ENCODE data around the gene ACOXL.
"Not testable (repeated sequence)": the region's sequence is repeated elsewhere in the genome, so short reads cannot be mapped to it uniquely, and the experiment has no call there.

The ACOXL gene

DNA sequence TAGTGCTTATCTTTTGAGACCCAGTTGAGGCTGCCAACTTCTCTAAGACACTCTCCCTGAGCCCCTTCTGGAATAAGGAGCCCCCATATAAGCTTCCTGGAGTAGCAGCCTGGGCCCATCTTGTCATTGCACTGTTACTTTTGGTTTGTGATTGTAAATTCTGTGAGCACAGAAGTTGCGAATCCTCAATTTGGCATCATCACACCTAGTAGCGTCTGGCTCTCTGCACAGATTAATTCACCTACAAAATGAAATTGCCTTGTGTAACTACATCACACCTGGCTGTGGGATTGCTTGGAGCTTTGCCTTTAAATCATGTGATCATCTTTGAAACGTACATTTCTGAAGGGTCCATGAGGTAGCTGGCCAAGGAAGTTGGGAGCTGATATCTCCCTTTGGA lies 195.2 kb downstream of the ACOXL start:
- no peak for DNase-seq (ENCODE audit: low read depth)

DNA sequence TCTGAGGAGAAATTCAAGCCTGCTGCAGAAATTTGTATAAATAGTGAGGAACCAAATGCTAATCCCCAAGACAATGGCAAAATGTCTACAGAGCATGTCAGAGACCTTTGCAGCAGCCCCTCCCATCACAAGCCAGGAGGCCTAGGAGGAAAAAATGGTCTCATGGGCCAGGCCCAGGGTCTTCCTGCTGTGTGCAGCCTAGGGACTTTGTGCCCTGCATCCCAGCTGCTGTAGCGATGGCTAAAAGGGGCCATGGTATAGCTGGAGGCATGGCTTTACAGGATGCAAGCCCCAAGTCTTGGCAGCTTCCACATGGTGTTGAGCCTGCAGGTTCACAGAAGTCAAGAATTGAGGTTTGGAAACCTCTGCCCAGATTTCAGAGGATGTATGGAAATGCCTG lies 197.2 kb downstream of the ACOXL start:
- DNase-seq (ENCODE audit: low read depth) = no peak

- no peak for DNase-seq (ENCODE audit: low read depth)
Measured at GRCh38 chr2:110931648-110932047, 199.3 kb downstream of the ACOXL start.

GRCh38 chr2:110933420-110933819 lies 201.0 kb downstream of the ACOXL start:
- DNase-seq (ENCODE audit: low read depth) = no peak

- DNase-seq (ENCODE audit: low read depth) = no peak
Measured at GRCh38 chr2:110934948-110935347, 202.6 kb downstream of the ACOXL start.

GRCh38 chr2:110940376-110940910 lies 208.1 kb downstream of the ACOXL start:
- DNase-seq (ENCODE audit: low read depth) = no peak

GRCh38 chr2:110941226-110941625 lies 208.9 kb downstream of the ACOXL start:
- no peak for DNase-seq (ENCODE audit: low read depth)

DNA sequence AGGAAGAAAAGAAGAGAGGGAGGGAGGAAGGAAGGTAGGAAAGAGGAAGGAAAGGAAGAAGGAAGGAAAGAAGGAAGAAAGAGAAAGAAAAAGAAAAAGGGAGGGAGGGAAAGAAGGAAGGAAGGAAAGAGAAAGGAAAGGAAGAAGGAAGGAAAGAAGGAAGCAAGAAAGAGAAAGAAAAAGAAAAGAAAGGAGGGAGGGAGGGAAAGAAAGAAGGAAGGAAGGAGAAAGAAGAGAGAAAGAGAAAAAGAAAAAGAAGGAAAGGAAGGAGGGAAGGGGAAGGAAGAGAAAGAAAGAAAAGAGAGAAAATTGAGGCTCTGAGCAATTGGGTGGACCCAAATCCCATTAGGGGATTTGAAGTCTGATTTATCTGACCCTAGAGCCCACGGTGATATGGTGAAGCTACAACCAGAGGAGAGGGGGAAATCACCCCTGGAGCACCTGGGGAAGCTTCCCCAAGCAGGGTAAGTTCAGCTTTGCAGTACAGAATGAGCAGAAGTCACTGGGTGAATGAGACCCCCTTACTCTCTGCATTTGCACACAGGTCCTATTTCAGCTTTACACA lies 210.8 kb downstream of the ACOXL start:
- DNase-seq (ENCODE audit: low read depth) = no peak

DNA sequence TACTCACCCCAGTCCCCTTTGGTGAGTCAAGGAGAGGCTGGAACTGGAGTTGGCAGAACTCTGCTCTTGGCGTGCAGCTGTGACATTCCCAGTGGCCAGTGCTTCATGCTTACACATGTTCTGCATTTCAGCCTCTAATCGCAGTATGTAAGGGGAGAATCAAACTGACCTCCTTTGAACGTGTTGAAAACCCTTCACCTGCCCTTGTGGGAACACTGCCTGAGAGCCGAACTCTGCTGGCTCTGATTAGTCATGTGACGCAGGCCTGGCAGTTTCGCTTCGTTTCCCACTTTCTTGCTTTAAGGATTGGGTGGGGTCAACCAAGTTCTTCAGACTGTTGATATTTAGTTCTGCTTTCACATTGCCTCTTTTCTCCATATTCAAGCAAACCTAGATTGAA lies 214.5 kb downstream of the ACOXL start:
- no peak for DNase-seq (ENCODE audit: low read depth)

- DNase-seq (ENCODE audit: low read depth) = no peak
Measured at GRCh38 chr2:110948027-110948674, 215.8 kb downstream of the ACOXL start.

GRCh38 chr2:110950281-110950680 lies 217.9 kb downstream of the ACOXL start:
- no peak for DNase-seq (ENCODE audit: low read depth)

DNA sequence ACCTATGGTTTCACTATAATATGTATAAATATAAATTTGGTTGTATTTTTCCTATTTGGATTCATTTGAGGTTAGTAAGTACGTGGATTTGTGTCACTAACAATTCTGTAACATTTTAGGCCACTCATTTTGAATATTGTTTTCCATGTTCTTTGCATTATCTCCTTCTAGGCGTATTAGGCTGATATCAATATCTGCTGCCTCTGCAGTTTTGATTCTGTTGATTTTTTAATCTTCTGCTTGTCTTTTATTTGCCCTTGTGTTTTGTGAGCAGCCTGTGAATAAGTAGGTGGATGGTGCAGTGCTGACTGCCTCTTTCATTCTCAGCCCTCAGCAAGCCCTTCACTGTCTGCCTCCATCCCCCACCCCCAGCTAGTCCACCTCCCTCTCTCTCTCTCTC lies 222.7 kb downstream of the ACOXL start:
- no peak for DNase-seq (ENCODE audit: low read depth)

- DNase-seq (ENCODE audit: low read depth) = no peak
Measured at GRCh38 chr2:110955556-110955955, 223.2 kb downstream of the ACOXL start.

- no peak for DNase-seq (ENCODE audit: low read depth)
Measured at GRCh38 chr2:110957293-110957692, 224.9 kb downstream of the ACOXL start.

GRCh38 chr2:110958346-110959119 lies 226.2 kb downstream of the ACOXL start:
- no peak for DNase-seq (ENCODE audit: low read depth)

DNA sequence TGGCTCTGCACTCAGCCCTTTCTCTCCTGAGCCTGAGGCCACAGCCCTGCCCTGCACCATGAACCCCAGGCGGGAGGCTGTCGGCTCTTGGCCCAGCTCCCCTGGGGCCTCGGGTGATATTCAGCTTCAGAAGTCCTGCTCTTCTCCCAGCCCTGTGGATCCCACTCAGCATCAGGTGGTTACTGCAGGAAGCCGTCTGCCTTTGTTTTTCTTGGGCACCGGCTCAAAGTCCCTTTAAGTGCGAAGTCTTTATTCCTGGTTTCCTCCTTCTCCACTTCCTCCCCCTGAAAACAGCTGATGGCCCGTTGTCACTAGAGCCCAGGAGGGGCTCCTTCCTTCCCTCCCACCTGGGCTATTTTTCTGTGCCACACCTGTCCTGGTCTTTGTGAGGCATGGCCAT lies 226.8 kb downstream of the ACOXL start:
- DNase-seq (ENCODE audit: low read depth) = no peak

DNA sequence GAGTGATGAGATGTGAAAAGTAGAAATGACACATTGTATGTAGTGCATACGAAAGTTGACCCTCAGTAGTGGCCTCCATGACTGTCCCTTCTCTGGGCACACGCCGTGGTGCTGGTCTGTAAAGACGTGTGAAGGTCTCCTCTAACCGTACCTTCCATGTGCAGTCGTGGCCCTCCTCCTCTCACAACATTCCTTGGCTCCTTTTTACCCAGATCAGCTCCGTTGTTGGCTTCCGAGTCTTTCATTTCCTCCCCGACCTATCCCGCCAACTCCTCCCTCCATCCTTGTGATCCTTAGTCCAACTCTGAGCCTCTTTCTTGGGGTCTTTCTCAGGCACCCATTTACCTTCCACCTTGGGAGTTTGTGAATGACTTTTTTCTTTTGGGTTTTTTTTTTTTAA lies 227.9 kb downstream of the ACOXL start:
- DNase-seq (ENCODE audit: low read depth) = no peak

GRCh38 chr2:110960954-110961353 lies 228.6 kb downstream of the ACOXL start:
- no peak for DNase-seq (ENCODE audit: low read depth)

- not testable (repeated sequence) for DNase-seq (ENCODE audit: low read depth)
Measured at GRCh38 chr2:110961643-110962042, 229.3 kb downstream of the ACOXL start.

- DNase-seq (ENCODE audit: low read depth) = no peak
Measured at GRCh38 chr2:110969696-110970095, 237.3 kb downstream of the ACOXL start.

DNA sequence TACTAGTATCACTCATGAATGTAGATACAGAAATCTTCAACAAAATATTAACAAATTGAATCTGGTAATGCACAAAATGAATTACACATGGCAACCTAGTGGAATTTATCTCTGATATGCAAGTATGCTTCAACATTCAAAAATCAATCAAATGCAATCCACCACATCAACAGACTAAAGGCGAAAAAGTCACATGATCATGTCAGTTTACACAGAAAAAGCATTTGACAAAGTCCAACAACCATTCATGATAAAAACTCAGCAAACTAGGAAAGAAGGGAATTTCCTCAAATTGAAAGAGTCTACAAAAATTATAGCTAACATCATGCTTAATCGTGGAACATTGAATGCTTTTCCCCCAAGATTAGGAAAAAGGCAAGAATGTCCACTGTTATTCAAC lies 237.8 kb downstream of the ACOXL start:
- no peak for DNase-seq (ENCODE audit: low read depth)

- DNase-seq (ENCODE audit: low read depth) = no peak
Measured at GRCh38 chr2:110971811-110972210, 239.4 kb downstream of the ACOXL start.

DNA sequence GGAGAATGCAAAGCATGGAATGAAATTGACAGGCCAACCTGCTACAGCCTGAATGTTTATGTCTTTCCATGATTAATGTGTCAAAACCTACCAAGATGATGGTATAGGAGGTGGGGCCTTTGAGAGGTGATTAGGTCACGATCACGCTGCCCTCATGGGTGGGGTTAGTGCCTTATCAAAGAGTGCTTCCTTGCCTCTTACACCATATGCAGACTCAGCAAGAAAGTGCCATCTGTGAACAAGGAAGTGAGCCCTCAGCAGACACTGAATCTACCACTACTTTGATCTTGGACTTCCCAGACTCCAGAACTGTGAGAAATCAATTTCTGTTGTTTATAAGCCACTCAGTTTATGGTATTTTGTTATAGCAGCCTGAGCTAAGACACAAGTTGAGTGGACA lies 240.9 kb downstream of the ACOXL start:
- DNase-seq (ENCODE audit: low read depth) = no peak

All from activated T-helper 1 cell treated with Interleukin-2 at 50 U/mL for 16 hours (primary cell).